Activated CD8-positive, alpha-beta memory T cell treated with anti-CD3 and anti-CD28 coated beads for 4 hours (primary cell): ENCODE measurements around the gene TMTC2.

Experiments
- DNase-seq, 2 donors: peaks; one replicate each; pipeline ENCODE4 v3.0.0-alpha.2; 2020; ENCODE audit warnings: low read depth in 2 of 2

The TMTC2 gene

DNA sequence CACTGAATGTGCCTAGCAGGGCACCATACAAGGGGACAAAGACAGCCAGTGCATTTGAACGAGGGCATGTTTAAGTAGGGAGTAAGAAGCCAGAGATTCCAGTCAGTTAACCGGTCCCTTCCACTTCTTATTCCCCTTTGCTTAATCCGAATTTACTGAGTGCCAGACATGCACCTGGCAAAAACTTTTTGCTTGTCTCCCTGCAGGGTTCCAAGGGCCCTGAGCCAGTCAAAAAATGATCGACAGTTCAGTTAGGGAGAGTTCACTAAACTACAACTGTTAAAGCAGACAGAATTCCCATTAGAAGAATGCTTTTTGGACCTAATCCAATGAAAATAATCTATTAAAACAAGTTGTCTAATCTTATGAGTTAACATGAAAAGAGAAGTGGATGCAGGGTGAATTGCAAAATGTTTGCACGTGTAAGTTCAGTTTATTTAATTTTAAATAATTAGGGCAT is 193.8 kb downstream of the TMTC2 start:
- DNase-seq = no peak

DNA sequence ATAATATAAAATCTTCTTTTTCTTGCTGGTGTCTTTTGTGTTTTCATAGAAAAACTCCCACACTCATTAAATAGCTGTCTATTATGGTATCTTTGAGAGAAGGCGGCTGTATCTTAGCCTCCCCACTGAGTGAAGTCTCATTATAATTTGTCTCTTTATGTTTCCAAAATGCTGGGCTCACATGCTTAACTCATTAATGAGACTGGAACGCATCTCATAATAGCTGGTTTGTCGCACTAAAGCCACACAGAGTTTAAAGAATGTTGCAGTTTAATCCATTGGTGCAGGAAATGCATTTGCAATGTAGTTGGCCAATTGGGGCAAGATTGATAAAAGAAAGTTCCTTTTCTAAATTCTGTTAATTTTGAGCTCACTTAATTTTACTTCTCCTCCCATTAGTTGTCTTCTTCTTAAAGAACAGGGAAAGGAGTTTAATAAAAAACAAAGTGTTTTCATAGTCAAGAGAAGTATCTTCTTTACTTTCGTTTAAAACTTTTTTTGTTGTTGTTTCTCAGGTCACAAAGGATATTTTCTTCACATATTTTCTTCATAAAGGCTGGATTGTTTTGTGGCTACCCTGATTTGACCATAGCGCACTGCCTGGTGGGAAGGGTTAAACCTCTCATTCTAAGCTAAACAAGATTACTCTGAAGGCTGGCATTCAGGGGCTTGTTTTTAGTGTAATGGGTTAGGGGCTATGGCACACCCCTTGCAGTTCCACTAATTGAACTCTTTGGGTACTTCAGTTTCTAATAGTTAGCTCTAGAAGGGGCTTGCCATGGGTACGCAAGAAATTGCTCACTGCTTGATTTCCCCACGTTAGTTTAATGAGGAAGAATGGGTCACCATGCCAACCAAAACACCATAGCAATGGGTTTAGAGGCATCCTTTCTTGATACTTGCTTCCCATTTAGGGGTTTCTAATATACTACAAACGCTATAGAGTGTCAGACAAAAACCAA is 197.0 kb downstream of the TMTC2 start:
- DNase-seq = no peak

DNA sequence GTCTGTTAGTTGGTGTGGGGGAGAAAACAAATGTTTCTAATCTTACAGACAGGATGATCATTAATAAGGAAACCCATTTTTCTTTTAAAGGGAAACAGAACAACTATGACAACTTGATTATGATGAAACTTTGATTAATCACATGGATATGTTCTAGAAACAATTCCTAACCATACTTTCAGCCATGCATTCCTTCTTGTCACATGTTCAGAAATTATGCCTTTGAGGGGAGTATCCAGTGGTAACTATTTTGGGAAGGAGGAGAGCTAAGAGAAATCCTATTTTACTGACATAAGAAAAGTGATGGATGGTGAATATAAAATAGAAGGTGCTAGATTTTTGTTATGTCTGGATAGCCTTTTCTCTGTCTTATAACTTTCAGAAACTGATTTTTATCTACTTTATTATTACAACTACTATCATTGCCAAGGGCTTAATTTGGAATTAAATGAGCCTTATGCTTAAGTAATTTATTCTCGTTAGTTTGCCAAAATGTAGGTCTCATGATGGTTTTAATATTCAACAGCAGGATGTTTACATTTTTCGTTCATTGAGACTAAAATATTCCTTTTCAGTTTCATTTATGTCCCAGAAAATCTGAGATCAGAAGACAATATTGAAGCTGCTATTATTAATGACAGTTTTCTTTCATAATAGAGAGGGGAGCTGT is 200.1 kb downstream of the TMTC2 start:
- DNase-seq = no peak

DNA sequence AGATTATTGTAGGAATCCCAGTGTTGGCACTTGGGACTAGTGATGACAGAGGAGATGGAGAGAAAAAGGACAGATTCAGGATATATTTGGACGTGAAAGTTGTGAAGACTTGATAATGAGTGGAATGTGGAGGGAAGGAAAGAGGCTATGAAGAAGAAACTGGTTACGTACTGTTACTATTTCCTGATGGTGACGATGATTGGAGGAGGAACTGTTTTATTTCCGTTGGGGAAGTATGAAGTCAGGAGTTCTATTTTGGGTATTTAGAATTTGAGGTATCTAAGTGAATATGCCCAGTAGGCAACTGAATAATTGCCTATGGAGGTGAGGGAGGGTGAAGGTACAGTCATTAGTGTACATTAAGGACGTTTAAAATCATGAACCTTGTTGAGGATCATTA is 207.2 kb downstream of the TMTC2 start:
- DNase-seq = no peak

DNA sequence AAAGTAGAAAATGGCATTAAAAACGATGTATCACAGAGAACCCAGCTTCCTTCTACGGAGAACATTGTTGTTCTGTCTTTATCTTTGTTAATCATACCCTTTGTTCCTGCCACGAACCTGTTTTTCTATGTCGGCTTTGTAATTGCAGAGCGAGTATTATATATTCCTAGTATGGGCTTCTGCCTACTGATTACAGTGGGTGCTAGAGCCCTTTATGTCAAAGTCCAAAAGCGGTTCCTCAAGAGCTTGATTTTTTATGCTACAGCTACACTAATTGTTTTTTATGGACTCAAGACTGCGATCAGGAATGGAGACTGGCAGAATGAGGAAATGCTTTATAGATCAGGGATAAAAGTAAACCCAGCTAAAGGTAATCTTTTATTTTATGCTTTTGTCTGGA is 209.6 kb downstream of the TMTC2 start:
- DNase-seq = no peak

DNA sequence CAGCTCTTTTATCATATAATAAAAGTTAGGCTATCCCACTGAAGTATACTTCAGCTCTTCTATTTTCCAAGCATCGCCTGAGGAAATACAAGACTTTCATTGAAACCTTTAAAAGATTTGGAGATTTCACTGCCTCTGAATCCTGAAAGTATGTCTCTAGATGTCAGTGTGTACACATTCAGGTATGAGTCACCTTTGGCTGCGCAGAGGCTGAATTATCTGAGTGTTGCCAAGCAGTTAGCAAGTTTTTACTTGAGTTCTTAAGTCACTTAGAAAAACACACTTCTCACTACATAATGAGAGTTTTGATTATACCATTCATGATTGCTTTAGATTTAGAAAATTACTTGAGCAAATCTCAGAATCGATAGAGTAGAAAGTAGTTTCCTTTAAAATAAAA is 210.3 kb downstream of the TMTC2 start:
- DNase-seq = no peak

DNA sequence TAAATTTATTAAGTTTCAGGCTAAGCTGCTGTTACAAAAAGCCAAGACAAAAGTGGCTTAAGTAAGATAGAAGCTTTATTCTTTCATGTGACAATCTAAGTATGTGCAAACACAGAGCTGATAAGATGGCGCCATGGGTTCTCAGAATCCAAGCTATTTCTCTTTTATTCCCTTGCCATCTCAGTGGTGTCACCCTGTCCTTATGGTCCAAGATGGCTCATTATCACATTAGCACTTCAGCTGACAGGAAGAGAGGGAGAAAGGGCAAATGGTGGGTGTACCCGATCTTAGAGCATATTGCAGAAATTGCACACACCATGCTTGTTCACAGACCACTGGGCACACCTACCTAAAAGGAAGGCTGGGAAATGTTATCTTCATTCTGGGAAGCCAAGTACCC is 211.7 kb downstream of the TMTC2 start:
- DNase-seq = no peak

DNA sequence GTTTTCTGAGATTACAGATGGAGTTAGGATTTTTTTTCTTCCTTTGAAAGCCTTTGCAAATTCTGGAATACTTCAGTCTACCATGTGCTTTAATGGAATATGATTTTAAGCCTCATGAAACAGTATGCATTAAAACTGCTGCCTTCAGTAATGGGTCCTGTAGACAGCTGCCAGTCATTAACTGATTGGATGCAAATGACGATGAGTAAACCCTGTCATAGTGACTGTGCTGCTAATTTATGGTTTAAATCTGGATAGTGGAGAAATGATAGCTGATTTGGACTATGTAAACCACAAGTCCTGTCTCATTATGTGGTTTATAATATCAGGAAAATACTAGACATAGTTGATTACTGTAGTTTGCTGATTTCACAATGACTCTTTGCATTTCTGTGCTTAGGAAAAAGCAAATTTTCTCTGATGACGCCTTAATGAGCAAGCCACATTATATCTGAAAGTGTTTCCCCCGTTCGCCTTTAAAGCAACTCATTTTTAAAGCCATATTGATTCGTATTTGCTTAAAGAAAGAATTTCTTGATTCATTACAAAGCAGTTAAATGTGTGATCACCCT is 217.6 kb downstream of the TMTC2 start:
- no peak for DNase-seq

DNA sequence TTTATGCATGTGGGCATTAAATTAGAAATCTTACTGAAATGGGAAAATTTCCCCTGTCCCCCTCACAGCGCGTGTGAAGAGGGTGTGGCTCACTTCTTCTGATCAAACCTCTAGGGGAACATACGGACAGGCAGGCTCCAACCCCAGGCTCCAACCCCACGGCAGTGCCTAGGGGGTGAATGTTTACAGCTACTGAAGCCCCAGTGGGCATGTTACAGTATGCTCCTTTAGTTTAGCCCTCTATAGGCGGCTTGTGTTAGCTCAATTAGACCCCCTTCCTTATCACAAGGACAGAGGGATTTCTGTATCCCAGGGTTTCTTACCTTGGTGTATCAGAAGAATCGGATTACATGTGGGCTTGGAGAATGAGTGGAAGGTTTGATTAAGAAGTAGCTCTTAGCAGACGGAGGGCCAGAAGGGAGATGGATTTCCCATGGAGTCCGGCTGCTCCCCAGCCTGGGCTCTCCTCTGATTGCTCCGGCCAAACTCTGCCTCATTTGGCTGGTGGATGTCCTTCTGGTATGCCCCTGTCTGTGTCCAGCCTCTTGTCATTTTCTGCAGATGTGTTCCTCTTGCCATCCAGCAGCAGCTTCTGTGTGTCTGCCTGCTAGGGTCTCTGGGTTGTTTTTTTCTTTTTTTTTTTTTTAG is 223.7 kb downstream of the TMTC2 start:
- DNase-seq = no peak

DNA sequence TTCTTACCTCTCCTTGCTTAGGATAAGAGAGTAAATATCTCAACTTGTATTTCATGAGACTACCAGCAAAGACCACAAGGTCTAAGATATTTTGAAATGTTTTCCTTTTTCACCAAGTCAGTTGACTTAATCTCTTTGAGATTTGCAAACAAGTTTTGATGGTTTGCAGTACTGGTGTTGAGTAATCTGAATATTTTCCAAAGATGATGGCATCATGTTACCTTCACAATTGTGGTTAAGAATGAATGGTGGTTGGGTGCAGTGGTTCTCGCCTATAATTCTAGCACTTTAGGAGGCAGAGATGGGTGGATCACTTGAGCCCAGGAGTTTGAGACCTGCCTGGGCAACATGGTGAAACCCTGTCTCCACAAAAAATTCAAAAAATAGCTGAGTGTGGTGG is 225.7 kb downstream of the TMTC2 start:
- no peak for DNase-seq

DNA sequence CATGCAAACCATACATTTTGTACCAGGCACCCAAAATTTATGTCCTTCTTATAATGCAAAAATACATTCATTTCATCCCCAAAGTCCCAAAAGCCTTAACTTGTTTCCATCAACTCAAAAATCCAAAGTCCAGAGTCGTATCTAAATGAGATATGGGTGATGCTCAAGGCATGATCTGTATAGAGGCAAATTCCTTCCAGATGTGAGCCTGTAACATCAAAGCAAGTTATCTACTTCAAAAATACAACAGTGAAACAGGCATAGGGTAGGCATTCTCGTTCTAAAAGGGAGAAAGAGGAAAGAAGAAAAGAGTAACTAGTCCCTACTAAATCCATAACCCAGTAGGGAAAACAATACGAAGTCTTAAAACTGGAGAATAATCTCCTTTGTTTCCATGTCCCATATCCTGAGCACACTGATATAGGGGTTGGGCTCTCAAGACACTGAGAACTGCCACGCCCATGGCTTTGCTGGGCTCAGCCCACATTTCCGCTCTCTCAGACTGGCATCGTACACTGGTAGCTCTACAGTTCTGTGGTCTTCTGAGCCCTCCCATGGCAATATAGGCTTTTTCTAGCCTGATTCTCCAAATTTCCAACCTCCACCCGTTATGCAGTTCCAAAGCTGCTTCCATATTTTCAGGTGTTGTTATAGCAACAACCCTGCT is 232.8 kb downstream of the TMTC2 start:
- DNase-seq = no peak

DNA sequence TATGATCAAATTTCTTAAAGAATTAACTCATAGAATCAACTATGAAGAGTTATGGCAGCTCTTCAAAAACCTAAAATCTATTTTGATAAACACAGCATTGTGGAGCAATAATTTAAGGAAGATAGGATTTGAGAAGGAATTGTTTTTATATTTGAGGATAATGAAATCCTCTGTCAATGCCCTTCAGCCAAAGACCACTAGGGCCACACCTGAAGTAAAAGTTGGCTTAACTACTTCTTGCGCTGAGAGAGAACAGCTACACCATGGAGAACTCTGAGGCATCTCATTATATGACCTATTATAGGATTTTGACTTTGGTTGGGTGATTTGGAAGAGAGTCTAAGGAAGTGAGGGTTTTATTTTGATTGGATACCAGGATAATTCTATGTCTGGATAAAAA is 237.2 kb downstream of the TMTC2 start:
- DNase-seq = no peak

DNA sequence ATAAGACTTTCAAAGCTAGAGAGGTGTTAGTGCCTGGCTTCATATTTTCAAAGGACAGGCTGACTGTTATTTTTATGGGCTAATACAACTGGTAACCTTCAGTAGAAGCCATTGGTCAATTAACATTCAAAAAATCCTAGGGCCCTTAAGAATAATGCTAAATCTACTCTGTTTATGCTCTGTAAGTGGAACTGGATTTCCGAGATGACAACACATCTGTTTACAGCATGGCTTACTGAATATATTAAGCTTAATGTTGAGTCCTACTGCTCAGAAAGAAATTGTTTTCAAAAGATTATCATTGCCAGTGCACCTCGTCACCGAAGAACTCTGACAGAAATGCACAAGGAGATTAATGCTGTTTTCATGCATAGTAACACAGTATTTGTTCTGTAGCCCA is 239.9 kb downstream of the TMTC2 start:
- DNase-seq = no peak

DNA sequence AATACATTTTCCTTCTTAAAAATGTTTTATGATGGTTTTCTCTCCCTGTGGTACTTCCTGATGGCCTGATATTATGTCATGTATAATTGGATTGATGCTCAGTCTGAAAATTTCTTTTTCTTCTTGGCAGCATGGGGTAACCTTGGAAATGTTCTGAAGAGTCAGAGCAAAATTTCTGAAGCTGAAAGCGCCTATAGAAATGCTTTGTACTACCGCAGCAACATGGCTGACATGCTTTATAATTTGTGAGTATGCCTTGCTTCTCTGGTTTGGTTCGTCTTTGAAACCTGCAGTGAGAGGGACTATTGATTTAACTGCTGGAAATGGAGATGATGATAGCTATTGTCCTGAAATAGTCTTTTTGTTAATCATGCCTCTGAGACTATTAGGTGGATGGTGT is 243.6 kb downstream of the TMTC2 start:
- no peak for DNase-seq

DNA sequence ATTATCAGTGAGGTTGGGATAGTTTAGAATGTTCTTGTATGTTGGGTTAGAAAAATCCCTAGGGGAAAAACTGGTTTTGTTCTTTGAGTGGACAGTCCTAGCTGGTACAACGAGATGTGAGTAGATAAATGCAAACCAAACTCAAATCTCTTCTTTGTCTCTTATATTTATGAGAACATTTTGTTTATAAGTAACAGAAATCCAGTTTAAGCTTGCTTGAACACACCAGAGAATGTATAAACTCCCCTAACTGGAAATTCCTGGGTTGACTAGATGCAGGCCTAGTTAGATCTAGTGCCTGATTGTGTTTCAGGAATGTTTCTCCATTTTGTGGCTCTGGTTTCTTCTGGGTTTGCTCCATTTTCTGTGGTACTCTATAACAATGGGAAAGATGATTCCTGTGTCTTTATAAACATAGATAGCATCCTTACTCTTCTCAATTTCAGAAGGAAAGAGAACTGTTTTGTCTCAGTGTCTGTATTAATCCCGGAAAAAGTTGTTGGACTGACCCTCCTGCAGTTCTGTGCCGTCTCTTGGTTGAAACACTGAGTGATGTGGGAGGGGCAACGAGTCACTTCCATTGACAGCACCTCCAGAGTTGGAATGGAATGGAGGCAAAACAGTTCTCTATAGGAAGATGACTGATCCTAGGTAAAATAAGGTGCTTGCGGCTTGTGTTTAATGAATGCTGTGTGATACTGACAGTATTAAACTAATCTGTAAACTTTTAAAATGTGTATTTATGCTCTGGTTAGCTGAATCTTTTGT is 244.8 kb downstream of the TMTC2 start:
- no peak for DNase-seq

DNA sequence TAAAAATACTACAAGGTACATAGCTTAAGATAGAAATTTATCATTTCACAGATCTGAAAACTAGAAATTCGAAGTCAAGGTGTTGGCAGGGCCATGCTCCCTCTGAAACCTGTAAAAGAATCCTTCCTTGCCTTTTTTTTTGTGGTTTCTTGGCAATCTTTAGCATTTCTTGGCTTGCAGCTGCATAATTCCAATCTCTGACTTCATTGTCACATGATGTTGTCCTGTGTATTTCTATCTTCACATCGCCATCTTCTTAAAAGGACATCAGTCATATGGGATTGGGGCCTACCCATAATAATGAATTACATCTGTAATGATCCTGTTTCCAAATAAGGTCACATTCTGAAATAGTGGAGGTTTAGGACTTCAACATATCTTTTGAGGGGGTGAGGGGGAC is 250.4 kb downstream of the TMTC2 start:
- DNase-seq = no peak

DNA sequence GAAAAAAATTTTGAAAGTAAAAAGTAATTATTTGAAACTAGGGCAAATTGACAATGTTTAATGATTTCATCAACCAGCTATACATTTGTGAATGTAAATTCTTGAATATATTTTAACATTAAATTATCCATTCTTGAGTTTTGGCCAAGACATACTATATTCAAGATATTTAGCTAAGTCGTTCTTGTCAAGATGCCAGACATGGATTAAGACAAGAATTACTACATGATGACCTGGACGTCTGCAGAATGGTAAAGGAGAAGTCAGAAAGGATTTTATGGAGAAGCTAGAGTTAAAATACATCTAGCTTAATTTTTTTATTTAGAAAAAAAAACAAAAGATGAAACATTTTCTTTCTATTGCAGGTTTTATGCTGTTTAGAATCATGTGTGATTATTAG is 255.8 kb downstream of the TMTC2 start:
- no peak for DNase-seq

DNA sequence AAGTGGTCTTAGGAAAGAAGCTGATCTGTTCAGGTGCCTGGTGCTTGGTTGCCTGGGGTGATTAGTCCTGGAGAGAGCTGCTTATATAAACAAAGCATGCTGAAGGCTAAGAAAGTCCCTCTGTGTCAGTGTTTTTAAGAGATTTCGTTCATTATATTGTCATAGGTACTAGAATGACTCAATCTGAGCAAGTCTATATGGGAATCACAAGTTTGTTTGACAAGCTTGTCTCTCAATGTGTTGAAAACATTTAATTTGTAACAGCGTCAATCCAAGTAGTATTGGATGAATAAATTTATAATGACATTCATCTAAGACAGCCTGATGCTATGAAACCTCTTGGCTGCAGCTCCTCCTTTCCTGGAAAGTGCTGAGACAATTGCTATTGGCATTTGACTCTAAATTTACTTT is 256.3 kb downstream of the TMTC2 start:
- DNase-seq = no peak

DNA sequence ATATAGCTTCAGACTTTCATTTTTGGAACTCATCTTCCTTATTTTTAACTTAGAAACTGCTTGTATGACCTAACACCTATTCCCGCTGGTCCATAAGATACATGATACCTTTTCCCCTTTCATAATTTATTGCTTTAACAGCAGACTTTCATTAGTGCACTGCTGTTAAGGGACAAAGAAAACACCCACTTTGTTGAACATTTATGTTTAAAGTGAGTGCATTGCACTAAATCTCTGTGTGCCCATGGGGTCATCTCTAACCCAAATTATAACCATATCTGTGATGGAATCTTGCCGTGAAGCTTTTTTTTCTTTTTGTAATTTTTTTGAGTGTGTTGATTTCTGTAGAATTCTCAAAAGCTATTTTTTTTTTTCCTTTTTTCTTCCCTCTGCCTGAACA is 261.8 kb downstream of the TMTC2 start:
- DNase-seq = no peak

DNA sequence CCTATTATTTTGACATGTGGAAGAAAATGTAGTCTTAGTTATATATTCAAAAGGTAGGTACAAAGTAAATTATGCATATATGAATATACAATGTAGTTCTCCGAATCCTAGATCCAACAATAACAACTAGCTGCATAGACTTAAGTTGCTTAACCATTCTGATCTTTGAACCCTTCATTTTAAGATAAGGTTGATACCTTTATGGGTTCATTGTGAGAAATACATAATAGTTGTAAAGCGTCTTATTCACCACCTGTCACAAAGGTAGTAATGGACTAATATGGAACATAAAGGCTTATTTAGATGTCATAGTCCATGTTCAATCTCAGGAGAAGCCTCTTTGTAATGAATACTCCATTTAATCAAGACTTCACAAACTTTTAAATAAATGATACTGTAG is 263.6 kb downstream of the TMTC2 start:
- no peak for DNase-seq

DNA sequence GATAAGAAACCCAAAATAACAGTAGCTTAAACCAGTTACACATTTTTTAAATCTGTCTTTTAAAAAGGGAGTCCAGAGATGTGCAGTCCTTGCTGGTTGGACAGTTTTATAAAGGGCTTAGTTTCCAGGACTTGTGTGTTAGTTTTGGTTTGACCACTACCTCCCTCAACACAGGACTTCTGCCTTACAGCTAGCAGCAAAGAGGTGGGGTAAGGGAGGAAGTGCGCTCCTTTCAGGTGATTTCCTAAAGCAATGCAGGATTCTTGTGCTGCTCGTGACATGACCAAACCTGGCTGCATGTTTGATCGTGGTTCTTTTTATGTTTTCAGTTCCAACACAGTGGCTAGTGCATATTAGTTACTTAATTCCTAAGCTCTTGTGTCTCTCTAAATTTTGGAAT is 266.2 kb downstream of the TMTC2 start:
- no peak for DNase-seq
